HG02870 (cell line): ENCODE measurements around the gene THSD7B.

Experiments
- ATAC-seq: cut with Tn5 transposase; IDR thresholded peaks from one replicate; pipeline ENCODE4 v1.9.1; 2021; ENCODE audit warnings: mild to moderate bottlenecking, moderate library complexity; ENCODE audit not compliant: unreplicated experiment

THSD7B gene

DNA sequence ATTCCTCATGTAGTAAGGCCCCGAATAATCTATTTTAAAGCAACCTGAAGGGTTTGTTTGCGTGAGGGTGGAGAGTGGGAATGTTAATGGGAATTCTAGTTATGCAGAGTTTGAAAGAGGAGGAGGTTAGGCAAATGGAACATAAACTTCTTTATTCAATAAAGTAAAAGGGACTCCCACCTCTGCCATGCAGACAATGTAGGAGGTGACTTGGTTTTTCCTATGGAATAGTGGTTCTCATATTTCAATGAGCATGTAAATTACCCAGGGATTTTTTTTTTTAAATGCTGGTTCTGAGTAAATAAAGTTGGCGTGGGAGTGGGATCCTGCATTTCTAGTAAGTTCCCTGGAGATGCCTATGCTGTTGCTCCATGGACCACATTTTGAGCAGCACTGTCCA is 367.9 kb downstream of the THSD7B start:
- no peak for ATAC-seq

DNA sequence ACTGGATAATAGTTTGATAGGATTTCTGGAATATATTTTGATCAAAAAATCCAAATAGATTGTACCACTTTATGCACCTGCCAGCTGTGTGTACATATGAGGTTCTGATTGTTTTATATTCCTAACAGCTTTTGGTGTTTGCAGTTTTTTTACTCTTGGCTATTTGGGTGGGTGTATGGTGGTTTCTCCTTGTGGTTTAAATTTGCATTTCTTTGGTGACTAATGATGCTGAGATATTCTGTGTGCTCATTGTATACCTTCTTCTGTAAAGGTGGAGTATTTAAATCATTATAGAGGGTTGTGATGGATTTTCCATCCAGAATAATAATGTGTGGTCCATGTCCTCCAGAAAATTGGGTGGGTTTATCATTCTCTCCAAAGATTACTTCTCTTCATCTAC is 372.9 kb downstream of the THSD7B start:
- ATAC-seq: no peak

DNA sequence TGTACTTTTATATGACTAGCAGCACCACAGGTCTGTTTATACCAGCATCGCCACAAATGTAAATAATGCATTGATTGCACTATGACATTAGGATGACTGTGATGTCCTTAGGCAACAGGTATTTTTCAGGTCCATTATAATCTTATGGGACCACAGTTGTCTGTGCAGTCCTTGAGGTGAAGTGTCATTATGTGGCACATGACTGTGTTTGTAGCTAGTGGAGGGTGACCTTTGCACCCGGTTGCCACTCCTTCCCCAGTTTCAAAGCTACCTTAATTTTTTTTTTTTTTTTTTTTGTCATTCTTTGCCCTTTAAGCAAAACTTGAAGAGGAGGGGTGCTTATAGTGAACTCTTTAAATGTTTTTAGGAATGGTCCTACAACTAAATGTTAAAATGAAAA is 386.4 kb downstream of the THSD7B start:
- no peak for ATAC-seq

DNA sequence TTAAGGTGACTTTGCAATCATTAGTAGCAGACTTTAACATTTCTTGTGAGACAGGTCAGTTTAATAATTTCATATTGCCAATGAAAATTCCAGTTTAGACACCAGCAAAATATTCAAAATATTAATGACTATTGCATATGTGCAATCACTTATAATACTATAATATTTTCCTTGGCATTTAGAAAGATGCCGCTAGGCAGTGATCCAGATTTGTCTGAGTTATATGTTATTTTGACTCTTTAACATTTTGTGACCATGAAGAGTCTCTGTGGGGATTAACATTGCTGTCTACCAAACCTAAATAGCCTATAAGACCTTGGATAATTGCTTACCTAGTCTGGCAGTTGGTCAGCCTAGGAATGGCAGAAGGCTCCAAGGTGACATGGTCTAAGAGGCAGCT is 389.6 kb downstream of the THSD7B start:
- ATAC-seq: no peak

DNA sequence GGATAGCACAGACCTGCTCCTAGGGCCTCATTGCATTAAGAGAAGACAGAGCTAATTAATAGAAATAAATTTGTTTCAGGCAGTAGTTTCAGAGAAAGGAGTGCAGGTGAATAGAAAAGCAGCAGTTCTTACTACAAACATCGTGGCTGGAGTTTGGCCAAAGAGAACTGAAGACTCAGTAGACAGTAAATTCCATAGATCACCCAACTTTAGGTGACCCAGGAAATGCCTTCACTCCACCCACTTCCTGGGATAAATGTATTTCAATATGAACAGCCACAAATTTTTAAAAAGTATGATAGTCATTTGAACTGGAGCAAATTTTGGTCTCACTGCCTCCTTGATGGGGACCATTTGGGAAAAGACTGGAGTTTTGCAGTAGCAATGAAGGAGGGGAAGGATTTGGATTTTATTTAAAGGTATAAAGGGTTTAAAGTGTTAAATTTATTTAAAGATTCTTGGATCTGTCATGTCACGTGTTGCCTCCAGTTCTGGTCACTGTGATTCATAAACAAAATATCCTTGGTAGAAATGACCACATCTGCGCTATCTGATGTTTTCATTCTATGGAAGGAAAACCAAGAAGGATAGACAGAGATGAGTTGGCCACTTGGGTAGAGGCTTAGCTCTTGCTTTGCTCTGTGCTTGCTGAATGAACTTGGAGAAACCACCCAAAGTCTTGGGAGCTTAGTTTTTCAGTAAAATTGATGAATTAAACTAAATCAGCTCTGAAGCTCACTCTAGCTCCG is 390.2 kb downstream of the THSD7B start:
- ATAC-seq: no peak

DNA sequence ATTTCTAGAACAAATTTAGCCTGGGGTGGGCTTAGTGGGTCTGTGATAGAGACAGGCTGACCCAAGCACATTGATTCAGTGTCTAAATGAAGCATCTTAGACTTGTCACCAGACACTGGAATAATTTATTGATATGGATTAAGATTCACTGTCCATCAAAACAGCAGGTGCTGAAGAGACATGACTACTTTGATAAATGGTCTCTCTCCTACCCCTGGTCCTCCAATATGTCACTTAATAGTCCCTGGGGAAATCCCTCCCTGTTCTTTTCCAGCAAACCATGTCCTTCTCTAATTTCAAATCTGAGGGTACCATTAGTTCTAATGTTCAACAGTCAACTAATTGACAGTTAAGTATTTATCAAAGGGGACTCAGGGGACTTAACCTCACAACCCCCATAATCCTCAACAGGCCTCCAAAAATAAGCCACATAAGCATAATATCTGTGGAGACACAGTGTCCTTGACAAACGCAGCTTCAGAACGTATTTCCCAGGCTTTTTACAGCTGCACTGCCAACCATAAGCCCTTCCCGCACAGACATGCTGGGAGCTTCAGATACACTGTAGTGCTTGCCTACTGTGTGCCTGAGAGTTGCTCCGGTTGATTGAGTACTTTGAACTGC is 391.0 kb downstream of the THSD7B start:
- no peak for ATAC-seq

DNA sequence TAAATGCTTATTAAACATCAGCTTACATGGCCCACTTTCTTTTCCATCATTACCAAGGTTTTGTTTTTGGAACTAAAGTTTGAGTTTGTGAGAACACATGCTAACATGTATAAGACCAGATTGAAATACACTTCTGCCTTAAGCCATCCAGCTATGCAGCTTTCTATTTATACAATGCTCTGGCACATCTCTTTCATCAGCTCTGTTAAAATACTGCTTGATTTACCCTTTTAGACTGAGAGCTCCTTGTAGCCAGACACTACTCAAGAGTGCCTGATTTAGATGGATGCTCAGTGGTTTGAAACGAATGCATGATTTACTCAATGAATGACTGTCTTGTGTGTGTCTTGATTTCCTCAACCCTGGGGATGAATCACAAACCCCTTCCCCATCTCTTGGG is 392.5 kb downstream of the THSD7B start:
- ATAC-seq: no peak

GRCh38 chr2:137161250-137161649 is 395.9 kb downstream of the THSD7B start:
- ATAC-seq: no peak

GRCh38 chr2:137165968-137166367 is 400.6 kb downstream of the THSD7B start:
- ATAC-seq: no peak

DNA sequence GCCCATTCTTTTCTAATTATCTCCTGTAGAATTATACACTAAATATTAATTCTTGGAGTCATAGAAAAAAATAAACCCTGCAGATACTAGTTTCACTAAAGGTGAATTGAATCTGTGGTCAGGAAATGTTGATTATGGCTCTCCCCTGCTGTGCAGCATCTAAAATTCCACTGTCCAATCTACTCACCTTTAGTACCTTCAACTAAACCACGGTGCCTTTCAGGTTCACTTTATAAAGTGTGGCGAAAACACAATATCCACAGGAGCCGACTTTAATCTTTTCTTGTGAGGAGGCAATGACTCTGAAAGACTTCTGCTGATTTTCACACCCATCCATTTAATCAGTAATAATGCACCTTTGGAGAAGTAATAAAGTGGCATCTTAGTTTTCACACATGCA is 402.3 kb downstream of the THSD7B start:
- ATAC-seq: no peak

GRCh38 chr2:137168552-137168951 is 403.2 kb downstream of the THSD7B start:
- no peak for ATAC-seq

GRCh38 chr2:137172162-137172561 is 406.8 kb downstream of the THSD7B start:
- no peak for ATAC-seq

- peak; percentile 98 for ATAC-seq
Measured at GRCh38 chr2:137173463-137173862, 408.1 kb downstream of the THSD7B start.

- ATAC-seq: no peak
Measured at GRCh38 chr2:137175246-137175645, 409.9 kb downstream of the THSD7B start.

GRCh38 chr2:137178951-137179377 is 413.6 kb downstream of the THSD7B start:
- peak; percentile 55 for ATAC-seq

- ATAC-seq: no peak
Measured at GRCh38 chr2:137179542-137179941, 414.2 kb downstream of the THSD7B start.

DNA sequence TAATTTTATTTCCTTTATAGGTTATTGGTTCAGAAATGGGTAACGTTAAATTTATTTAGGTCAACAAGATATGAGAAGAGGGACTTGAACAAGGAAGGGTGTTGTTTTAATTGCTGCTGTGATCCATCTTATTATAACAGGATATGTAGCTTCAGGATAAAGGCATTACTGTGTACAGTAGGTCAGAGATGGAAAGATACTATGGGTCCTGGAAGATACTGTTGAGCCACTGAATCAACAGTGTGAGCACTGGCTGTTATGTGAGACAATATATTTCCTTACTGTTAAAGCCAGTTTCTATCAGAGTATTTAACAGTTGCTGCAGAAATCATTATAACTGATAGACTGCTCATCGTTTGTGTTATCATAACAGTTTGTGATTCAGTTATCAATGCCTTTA is 414.7 kb downstream of the THSD7B start:
- ATAC-seq: no peak

DNA sequence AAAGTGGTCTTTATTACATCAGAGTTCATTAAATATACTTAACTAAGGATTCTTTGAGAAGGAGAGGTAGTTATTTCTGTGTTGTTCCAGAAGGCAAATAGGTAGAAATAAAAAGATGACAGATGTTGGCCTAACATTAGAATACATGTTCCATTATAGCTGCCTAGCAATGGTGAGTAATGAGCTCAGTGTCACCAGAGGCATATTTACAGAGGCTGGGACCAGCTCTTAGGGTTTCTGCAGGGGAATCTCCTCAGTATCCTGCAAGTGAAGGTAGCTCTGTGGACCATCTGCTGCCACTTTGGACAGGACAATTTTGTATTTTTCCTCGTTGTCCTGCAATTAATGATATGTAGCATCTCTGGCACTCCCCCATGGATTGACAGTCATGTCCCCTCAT is 416.0 kb downstream of the THSD7B start:
- no peak for ATAC-seq

DNA sequence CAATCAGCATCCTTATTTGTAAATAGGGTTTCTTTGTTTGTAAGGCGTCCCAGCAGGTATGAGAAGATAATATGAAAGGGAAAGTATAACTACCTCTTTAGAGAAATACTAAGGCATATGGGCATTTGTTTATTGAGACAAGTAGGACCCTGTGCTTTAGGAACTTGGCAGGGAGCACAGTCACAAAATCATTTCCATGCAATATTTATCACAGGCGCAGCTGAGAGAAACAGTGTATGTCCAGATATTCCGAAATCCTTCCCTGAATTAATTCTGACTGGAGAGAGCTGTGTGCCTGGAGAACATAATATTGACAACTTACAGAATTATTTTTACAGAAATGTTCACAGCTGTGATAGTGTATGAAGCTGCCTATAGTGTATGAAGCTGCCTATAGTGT is 416.7 kb downstream of the THSD7B start:
- ATAC-seq: no peak

GRCh38 chr2:137183206-137183898 is 418.0 kb downstream of the THSD7B start:
- no peak for ATAC-seq

- no peak for ATAC-seq
Measured at GRCh38 chr2:137185378-137186078, 420.2 kb downstream of the THSD7B start.
